Gastroesophageal sphincter (tissue), 4 donors: ENCODE results near the gene CDH4. TPM values are rescaled to one million over a fixed set of nuclear protein-coding genes. Genes with fewer than 3 reads are reported as not detected.
"Not testable (repeated sequence)": the region's sequence is repeated elsewhere in the genome, so short reads cannot be mapped to it uniquely, and the experiment has no call there.

Source experiments
- ATAC-seq: fragments of 150-250 bp; one replicate; pipeline ENCODE4 v1.9.1; 2016; ENCODE audit warnings: mild to moderate bottlenecking, moderate library complexity
- H3K27ac ChIP-seq, 4 donors: fragments of 200-600 bp; sonication (generic) in 3 of 4; 1 replicate in 3 of 4; 2 replicates in 1 of 4; pipeline ENCODE4 v1.5.1; 2016 to 2019
- H3K27me3 ChIP-seq: fragments of 200-600 bp; sonication (generic); one replicate; pipeline ENCODE4 v1.5.1; 2019
- H3K36me3 ChIP-seq, 2 donors: fragments of 200-600 bp; sonication (generic); one replicate each; pipeline ENCODE4 v1.5.1; 2019; ENCODE audit warnings: control low read depth in 1 of 2
- H3K4me1 ChIP-seq, 3 donors: fragments of 200-600 bp; sonication (generic); 1 replicate in 2 of 3; 2 replicates in 1 of 3; pipeline ENCODE4 v1.5.1; 2016 to 2019; ENCODE audit warnings: control low read depth in 2 of 3
- H3K4me3 ChIP-seq, 2 donors: fragments of 200-600 bp; sonication (generic); one replicate each; pipeline ENCODE4 v1.5.1; 2019; ENCODE audit warnings: mild to moderate bottlenecking in 1 of 2, moderate library complexity in 1 of 2
- H3K9me3 ChIP-seq, 3 donors: fragments of 200-600 bp; sonication (generic); one replicate each; pipeline ENCODE4 v1.5.1; 2017 to 2019; ENCODE audit warnings: control low read depth in 2 of 3
- EP300 ChIP-seq: sonication (generic); formaldehyde crosslinking; IDR thresholded peaks from one replicate; pipeline ENCODE4 v1.6.1; 2017; ENCODE audit warnings: antibody characterized with exemption, mild to moderate bottlenecking
- POLR2A ChIP-seq, 2 donors: fragments of 450-650 bp; IDR thresholded peaks; one replicate each; pipeline ENCODE4 v1.6.1; 2017; ENCODE audit warnings: antibody characterized with exemption in 2 of 2, mild to moderate bottlenecking in 2 of 2, moderate library complexity in 1 of 2
- POLR2AphosphoS5 ChIP-seq: sonication (generic); formaldehyde crosslinking; IDR thresholded peaks from one replicate; pipeline ENCODE4 v1.6.1; 2017; ENCODE audit warnings: antibody characterized with exemption
- WGBS, 2 donors: methylation state at CpG; one replicate each; pipeline ENCODE4 v1.1.5; 2018; ENCODE audit warnings: low coverage in 1 of 2; 5-methylcytosine and 5-hydroxymethylcytosine counted together
- total RNA-seq, 4 donors: library from RNA; depleted of rRNA; stranded (reverse); fragments of >200 nt; gene quantifications; one replicate each; pipeline ENCODE4 v1.1.0, GENCODE V29; 2016
- TF ChIP-seq, protein P1 (sequence below), 4 experiments: fragments of 200-600 bp in 2 of 4; fragments of 450-650 bp in 2 of 4; sonication (generic) in 1 of 4; IDR thresholded peaks; one replicate each; pipeline ENCODE4 v1.5.1; 2017 to 2019; ENCODE audit warnings: antibody characterized with exemption in 4 of 4, mild to moderate bottlenecking in 2 of 4, moderate library complexity in 2 of 4

CDH4 gene
- total RNA-seq, 4 donors from 2014 or later: under 0.01 to 1.5 (median 0.42) TPM; not detected in 1

DNA sequence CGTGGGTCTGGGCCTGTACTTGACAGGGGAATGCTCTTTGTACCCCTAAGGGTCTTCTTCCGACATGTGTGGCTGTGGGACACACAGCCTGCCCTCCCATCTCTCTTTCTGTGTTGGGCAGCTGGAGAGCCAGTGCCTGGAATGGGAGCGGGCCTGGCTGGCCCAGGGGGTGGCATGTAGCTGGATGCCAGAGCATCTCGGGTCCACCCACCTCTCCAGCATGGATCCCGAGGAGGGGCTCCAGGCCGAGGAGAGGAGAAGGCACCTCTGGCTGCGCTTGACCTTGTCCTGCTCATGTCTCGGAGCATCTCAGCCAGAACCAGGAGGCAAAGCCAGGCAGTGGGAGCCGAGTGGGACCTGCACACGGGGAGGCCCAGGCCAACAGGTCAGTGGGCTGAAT is 16.0 kb downstream of the CDH4 start:
- no peaks in the 10 kb centered on the region for H3K36me3 ChIP-seq
- no peak overlapping the region for H3K27ac ChIP-seq
- H3K4me3 ChIP-seq: no peak overlapping the region
- no peaks in the 10 kb centered on the region for H3K4me1 ChIP-seq
- no peak for TF ChIP-seq EP300
- TF ChIP-seq, protein P1, sequence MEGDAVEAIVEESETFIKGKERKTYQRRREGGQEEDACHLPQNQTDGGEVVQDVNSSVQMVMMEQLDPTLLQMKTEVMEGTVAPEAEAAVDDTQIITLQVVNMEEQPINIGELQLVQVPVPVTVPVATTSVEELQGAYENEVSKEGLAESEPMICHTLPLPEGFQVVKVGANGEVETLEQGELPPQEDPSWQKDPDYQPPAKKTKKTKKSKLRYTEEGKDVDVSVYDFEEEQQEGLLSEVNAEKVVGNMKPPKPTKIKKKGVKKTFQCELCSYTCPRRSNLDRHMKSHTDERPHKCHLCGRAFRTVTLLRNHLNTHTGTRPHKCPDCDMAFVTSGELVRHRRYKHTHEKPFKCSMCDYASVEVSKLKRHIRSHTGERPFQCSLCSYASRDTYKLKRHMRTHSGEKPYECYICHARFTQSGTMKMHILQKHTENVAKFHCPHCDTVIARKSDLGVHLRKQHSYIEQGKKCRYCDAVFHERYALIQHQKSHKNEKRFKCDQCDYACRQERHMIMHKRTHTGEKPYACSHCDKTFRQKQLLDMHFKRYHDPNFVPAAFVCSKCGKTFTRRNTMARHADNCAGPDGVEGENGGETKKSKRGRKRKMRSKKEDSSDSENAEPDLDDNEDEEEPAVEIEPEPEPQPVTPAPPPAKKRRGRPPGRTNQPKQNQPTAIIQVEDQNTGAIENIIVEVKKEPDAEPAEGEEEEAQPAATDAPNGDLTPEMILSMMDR (IDR thresholded peaks at IDR 0.05): no peak
- no peak for TF ChIP-seq POLR2AphosphoS5
- no peak for TF ChIP-seq POLR2A (IDR thresholded peaks at IDR 0.05)
- H3K27me3 ChIP-seq: peaks cover 38% of the 10 kb centered on the region
- 82% methylated on average over 6 of the region's 10 CpGs; no CpG with 5 or more reads in 1 of the 2 donors for WGBS, 2 donors
- peaks cover 0 to 7% (median 0%) of the 10 kb centered on the region in 3 donors for H3K9me3 ChIP-seq
- no peak for ATAC-seq

DNA sequence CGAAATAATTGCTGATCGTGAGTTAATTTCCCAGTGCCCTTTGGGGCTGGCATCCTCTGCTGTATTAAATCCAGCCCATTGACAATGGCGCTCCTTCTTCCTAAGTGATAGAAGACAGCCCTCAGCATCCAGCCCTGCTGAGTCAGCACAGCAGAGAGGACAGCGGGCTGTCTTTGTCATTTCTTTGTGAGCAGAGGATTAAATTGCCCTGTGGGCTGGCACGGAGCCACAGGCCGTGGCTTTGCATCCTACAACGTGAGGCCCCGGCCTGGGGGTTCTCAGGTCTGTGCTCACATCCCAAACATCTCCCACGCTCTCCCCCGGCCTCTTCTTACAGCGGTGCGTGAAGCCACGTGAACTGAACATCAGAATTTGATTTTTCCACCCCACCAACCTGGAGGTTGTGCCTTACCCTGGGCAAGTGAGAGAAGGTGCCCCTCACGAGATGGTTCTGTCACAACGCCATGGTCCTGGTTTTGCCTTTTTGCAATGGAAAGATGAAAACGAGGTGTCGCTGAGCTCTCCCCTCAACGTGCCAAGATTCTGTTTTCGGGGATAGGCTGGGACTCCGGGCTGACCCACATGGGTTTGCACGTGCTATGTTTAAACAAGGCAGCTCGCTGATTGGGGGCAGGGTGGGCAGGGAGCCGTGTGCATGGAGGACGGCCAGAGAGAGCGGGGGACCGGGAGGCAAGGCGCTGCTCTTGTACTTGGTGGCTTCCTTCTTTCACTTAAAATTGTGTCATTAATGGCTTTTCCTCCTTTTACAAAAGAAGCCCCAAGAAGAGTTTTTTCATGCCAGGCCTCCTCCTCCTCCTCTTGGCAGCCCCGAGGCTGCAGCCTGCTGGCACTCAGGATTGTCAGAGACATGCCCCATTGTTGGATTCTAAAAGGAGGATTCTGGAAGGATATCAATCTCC is 19.5 kb downstream of the CDH4 start:
- H3K4me1 ChIP-seq: no peaks in the 10 kb centered on the region
- H3K27ac ChIP-seq: no peak overlapping the region
- H3K9me3 ChIP-seq: peaks cover 0 to 5% (median 0%) of the 10 kb centered on the region in 3 donors
- H3K27me3 ChIP-seq: peaks cover 35% of the 10 kb centered on the region
- WGBS, 2 donors: 26 to 38% methylated on average over 2 to 11 of the region's 28 CpGs
- H3K36me3 ChIP-seq: no peaks in the 10 kb centered on the region
- H3K4me3 ChIP-seq: no peak overlapping the region
- no peak for TF ChIP-seq POLR2A (IDR thresholded peaks at IDR 0.05)
- TF ChIP-seq POLR2AphosphoS5: no peak
- TF ChIP-seq, protein P1 (IDR thresholded peaks at IDR 0.05): no peak
- TF ChIP-seq EP300: no peak
- ATAC-seq: no peak

DNA sequence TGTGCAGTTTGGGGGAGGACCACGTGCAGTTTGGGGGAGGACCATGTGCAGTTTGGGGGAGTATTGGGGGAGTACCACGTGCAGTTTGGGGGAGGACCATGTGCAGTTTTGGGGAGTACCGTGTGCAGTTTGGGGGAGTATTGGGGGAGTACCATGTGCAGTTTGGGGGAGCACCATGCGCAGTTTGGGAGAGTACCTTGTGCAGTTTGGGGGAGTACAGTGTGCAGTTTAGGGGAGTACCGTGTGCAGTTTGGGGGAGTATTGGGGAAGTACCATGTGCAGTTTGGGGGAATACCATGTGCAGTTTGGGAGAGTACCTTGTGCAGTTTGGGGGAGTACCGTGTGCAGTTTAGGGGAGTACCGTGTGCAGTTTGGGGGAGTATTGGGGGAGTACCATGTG is 21.0 kb downstream of the CDH4 start:
- WGBS, 2 donors: 80% methylated on average over 1 of the region's 7 CpGs
- not testable (repeated sequence) for H3K4me3 ChIP-seq, ATAC-seq

DNA sequence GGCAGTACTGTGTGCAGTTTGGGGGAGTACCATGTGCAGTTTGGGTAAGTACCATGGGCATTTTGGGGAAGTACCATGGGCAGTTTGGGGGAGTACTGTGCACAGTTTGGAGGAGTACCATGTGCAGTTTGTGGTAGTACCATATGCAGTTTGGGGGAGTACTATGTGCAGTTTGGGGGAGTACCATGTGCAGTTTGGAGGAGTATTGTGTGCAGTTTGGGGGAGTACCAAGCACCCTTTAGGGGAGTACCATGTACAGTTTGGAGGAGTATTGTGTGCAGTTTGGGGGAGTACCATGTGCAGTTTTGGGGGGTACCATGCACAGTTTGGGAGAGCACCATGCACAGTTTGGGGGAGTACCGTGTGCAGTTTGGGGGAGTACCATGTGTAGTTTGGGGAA is 21.6 kb downstream of the CDH4 start:
- H3K4me3 ChIP-seq, H3K9me3 ChIP-seq, H3K36me3 ChIP-seq, H3K4me1 ChIP-seq, H3K27ac ChIP-seq, ATAC-seq: not testable (repeated sequence)
- peaks cover 41% of the 10 kb centered on the region for H3K27me3 ChIP-seq
- 29 to 71% methylated on average over 1 of the region's 1 CpG for WGBS, 2 donors

More for the DNA sequence above, 21.0 kb downstream of the CDH4 start:
- peaks cover 38% of the 10 kb centered on the region for H3K27me3 ChIP-seq
- H3K36me3 ChIP-seq, H3K9me3 ChIP-seq, H3K27ac ChIP-seq, H3K4me1 ChIP-seq: not testable (repeated sequence)

DNA sequence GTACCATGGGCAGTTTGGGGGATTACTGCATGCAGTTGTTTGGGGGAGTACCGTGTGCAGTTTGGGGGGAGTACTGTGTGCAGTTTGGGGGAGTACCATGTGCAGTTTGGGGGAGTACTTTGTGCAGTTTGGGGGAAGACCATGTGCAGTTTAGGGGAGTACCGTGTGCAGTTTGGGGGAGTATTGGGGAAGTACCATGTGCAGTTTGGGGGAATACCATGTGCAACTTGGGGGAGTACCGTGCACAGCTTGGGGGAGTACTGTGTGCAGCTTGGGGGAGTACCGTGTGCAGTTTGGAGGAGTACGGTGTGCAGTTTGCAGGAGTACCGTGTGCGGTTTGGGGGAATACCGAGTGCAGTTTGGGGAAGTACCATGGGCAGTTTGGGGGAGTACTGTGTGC is 22.3 kb downstream of the CDH4 start:
- H3K4me3 ChIP-seq: no peak overlapping the region
- no peak for ATAC-seq
- TF ChIP-seq POLR2A (IDR thresholded peaks at IDR 0.05): no peak
- no peak for TF ChIP-seq POLR2AphosphoS5
- TF ChIP-seq EP300: no peak
- TF ChIP-seq, protein P1 (IDR thresholded peaks at IDR 0.05): no peak
- H3K9me3 ChIP-seq: peaks cover 0 to 5% (median 0%) of the 10 kb centered on the region in 3 donors
- no peaks in the 10 kb centered on the region for H3K36me3 ChIP-seq
- H3K27me3 ChIP-seq: peaks cover 48% of the 10 kb centered on the region
- H3K27ac ChIP-seq: no peak overlapping the region
- no peaks in the 10 kb centered on the region for H3K4me1 ChIP-seq
- WGBS, 2 donors: 87% methylated on average over 8 of the region's 8 CpGs; no CpG with 5 or more reads in 1 of the 2 donors

DNA sequence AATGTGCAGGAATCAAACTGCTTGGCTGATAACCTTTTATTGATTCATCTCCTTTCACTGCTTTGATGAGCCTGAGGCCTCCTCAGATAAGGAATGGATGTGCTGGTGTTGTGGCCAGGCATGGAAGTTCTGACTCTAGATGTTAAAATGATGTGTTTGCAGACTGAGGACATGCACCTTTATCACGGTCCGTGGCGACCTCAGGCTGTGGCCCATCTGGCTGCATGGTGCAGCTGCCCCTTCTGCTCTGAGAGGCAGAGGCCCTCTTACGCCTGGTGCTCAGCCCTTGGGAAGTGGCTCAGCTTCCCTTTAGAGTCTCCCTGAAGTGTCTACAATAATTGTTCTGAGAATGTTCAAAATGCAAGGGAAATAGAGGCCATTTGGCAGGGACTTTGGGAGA is 26.2 kb downstream of the CDH4 start:
- H3K9me3 ChIP-seq: peaks cover 0 to 5% (median 0%) of the 10 kb centered on the region in 3 donors
- no peak for ATAC-seq
- WGBS, 2 donors: no CpG with 5 or more reads among the region's 4 CpGs
- no peak overlapping the region for H3K27ac ChIP-seq
- TF ChIP-seq, protein P1 (IDR thresholded peaks at IDR 0.05): no peak
- no peaks in the 10 kb centered on the region for H3K4me1 ChIP-seq
- no peak overlapping the region for H3K4me3 ChIP-seq
- H3K27me3 ChIP-seq: peaks cover 63% of the 10 kb centered on the region
- no peaks in the 10 kb centered on the region for H3K36me3 ChIP-seq
